CD14-positive monocyte (primary cell): ENCODE results near the gene ZNF281. TPM values are rescaled to one million over a fixed set of nuclear protein-coding genes. Genes with fewer than 3 reads are reported as not detected.
"Not testable (repeated sequence)": the region's sequence is repeated elsewhere in the genome, so short reads cannot be mapped to it uniquely, and the experiment has no call there.

Experiments
- DNase-seq, 3 donors: peaks; one replicate each; pipeline ENCODE4 v3.0.0-alpha.2; 2011 to 2022
- H2AFZ ChIP-seq: 2 replicates; pipeline ENCODE4 v1.6.0; 2012; ENCODE audit warnings: mild to moderate bottlenecking, low read depth, low read length, inconsistent platforms; ENCODE audit not compliant: insufficient read depth, poor library complexity, severe bottlenecking
- H3K27ac ChIP-seq, 2 donors: 1 replicate in 1 of 2; 2 replicates in 1 of 2; pipeline ENCODE4 v1.5.1; 2012 to 2013; ENCODE audit warnings: low read length in 2 of 2, control low read depth in 1 of 2, inconsistent platforms in 1 of 2, low read depth in 1 of 2, mild to moderate bottlenecking in 1 of 2
- H3K27me3 ChIP-seq, 2 donors: one replicate each; pipeline versions ENCODE4 v1.6.0 to v1.6.1; 2011 to 2013; ENCODE audit warnings: low read length in 2 of 2; ENCODE audit not compliant: control insufficient read depth in 2 of 2, insufficient read depth in 2 of 2
- H3K36me3 ChIP-seq, 2 donors: replicated peaks in 1 of 2; 1 replicate in 1 of 2; 2 replicates in 1 of 2; pipeline versions ENCODE4 v1.5.1 to v1.6.1; 2012 to 2013; ENCODE audit warnings: low read length in 2 of 2, control low read depth in 1 of 2, inconsistent platforms in 1 of 2, mild to moderate bottlenecking in 1 of 2; ENCODE audit not compliant: insufficient read depth in 2 of 2, control insufficient read depth in 1 of 2
- H3K4me1 ChIP-seq, 2 donors: 1 replicate in 1 of 2; 2 replicates in 1 of 2; pipeline versions ENCODE4 v1.5.1 to v1.6.1; 2012 to 2013; ENCODE audit warnings: low read length in 2 of 2, control low read depth in 1 of 2, inconsistent platforms in 1 of 2, mild to moderate bottlenecking in 1 of 2, moderate library complexity in 1 of 2; ENCODE audit not compliant: insufficient read depth in 2 of 2, control insufficient read depth in 1 of 2
- H3K4me2 ChIP-seq: replicated peaks from 2 replicates; pipeline ENCODE3; 2012; ENCODE audit warnings: low read length, moderate library complexity, mild to moderate bottlenecking; ENCODE audit not compliant: poor library complexity, severe bottlenecking; ENCODE audit errors: extremely low read depth
- H3K4me3 ChIP-seq, 3 experiments: fragments of 200-600 bp in 1 of 3; sonication (generic) in 1 of 3; replicated peaks in 1 of 3; 1 replicate in 2 of 3; 2 replicates in 1 of 3; pipeline ENCODE4 v1.5.1; 2011 to 2013; ENCODE audit warnings: low read length in 3 of 3, mild to moderate bottlenecking in 3 of 3, control low read depth in 2 of 3, low read depth in 2 of 3, inconsistent platforms in 1 of 3, moderate library complexity in 1 of 3
- H3K79me2 ChIP-seq: 2 replicates; pipeline ENCODE4 v1.6.0; 2012; ENCODE audit warnings: mild to moderate bottlenecking, control low read depth, inconsistent platforms, low read length, moderate library complexity; ENCODE audit not compliant: insufficient read depth
- H3K9ac ChIP-seq: 2 replicates; pipeline ENCODE4 v1.6.0; 2017; ENCODE audit warnings: low read length, mild to moderate bottlenecking; ENCODE audit not compliant: insufficient read depth, poor library complexity, severe bottlenecking
- H3K9me3 ChIP-seq, 2 donors: replicated peaks in 1 of 2; 1 replicate in 1 of 2; 2 replicates in 1 of 2; pipeline versions ENCODE4 v1.5.1 to v1.6.1; 2012 to 2013; ENCODE audit warnings: low read length in 2 of 2, control low read depth in 1 of 2; ENCODE audit not compliant: control insufficient read depth in 1 of 2, insufficient read depth in 1 of 2
- H4K20me1 ChIP-seq: 2 replicates; pipeline ENCODE4 v1.6.0; 2012; ENCODE audit warnings: mild to moderate bottlenecking, low read length, control low read depth, moderate library complexity; ENCODE audit not compliant: insufficient read depth
- H3K27ac Mint-ChIP-seq, 7 donors: one replicate each; pipeline ENCODE4 v1.8.0; 2020; ENCODE audit warnings: mild to moderate bottlenecking in 7 of 7, mixed read lengths in 7 of 7, moderate library complexity in 6 of 7, inconsistent platforms in 2 of 7
- H3K27me3 Mint-ChIP-seq, 3 donors: one replicate each; pipeline ENCODE4 v1.8.0; 2021 to 2022; ENCODE audit warnings: low read depth in 3 of 3, mild to moderate bottlenecking in 3 of 3, mixed read lengths in 3 of 3, moderate library complexity in 3 of 3, inconsistent platforms in 1 of 3
- H3K36me3 Mint-ChIP-seq, 2 donors: one replicate each; pipeline ENCODE4 v1.8.0; 2020; ENCODE audit warnings: mixed read lengths in 2 of 2, inconsistent platforms in 1 of 2, mild to moderate bottlenecking in 1 of 2
- H3K4me1 Mint-ChIP-seq: one replicate; pipeline ENCODE4 v1.8.0; 2020; ENCODE audit warnings: mild to moderate bottlenecking, mixed read lengths
- H3K4me3 Mint-ChIP-seq, 2 donors: one replicate each; pipeline ENCODE4 v1.8.0; 2020; ENCODE audit warnings: mild to moderate bottlenecking in 2 of 2, mixed read lengths in 2 of 2, moderate library complexity in 1 of 2
- H3K9me3 Mint-ChIP-seq, 7 donors: one replicate each; pipeline ENCODE4 v1.8.0; 2020 to 2022; ENCODE audit warnings: mixed read lengths in 7 of 7, mild to moderate bottlenecking in 6 of 7, moderate library complexity in 6 of 7, inconsistent platforms in 2 of 7
- CTCF ChIP-seq: fragments of 200-600 bp; IDR thresholded peaks from one replicate; pipeline ENCODE4 v1.8.0; 2022; ENCODE audit warnings: antibody characterized with exemption, mild to moderate bottlenecking
- WGBS: methylation state at CpG from one replicate; pipeline ENCODE4 v1.1.5; 2013; ENCODE audit warnings: missing lambda C conversion rate; ENCODE audit not compliant: insufficient coverage; 5-methylcytosine and 5-hydroxymethylcytosine counted together
- intact Hi-C, 2 donors: fragments of 100-400 bp; cut with micrococcal nuclease; formaldehyde crosslinking; loops; one replicate each; pipeline versions ENCODE4 v1.15.0 to v1.15.1; 2023
- polyA plus RNA-seq, 3 donors: library from polyadenylated mRNA; depleted of rRNA in 1 of 3; unstranded in 2 of 3; stranded (reverse) in 1 of 3; fragments of 300-500 nt in 2 of 3; fragments of >200 nt in 1 of 3; fragmentation: Illumina TruSeq in 2 of 3; gene quantifications; 1 replicate in 2 of 3; 2 replicates in 1 of 3; pipeline ENCODE4 v1.2.3, GENCODE V29; 2012 to 2021

The ZNF281 gene
- polyA plus RNA-seq, 3 donors, result 10.5 to 30.6 (median 26.6) TPM

GRCh38 chr1:200362421-200362820 is 47.4 kb downstream of the ZNF281 start:
- H3K9me3 ChIP-seq, result no peaks in the 10 kb centered on the region
- no peak overlapping the region for H2AFZ ChIP-seq
- no CpG with 5 or more reads among the region's 2 CpGs for WGBS
- no peak overlapping the region for H3K9ac ChIP-seq
- Mint-ChIP-seq H3K9me3 (no peaks in the 10 kb centered on the region), H3K27ac (peak overlapping the region in 2 of 7 donors; percentile 84 to 85), H3K4me3 (no peak overlapping the region), H3K36me3 (peaks cover 0 to 3% of the 10 kb centered on the region in 2 donors), H3K4me1 (peaks cover 32% of the 10 kb centered on the region), H3K27me3 (no peaks in the 10 kb centered on the region)
- H3K27me3 ChIP-seq, result no peaks in the 10 kb centered on the region
- H3K27ac ChIP-seq, result peak overlapping the region in 1 of 2 donors; percentile 55
- H3K4me3 ChIP-seq, result no peak overlapping the region
- TF ChIP-seq CTCF, result no peak
- no peaks in the 10 kb centered on the region for H3K79me2 ChIP-seq
- no peaks in the 10 kb centered on the region for H4K20me1 ChIP-seq
- H3K4me2 ChIP-seq, result no peak overlapping the region
- intact Hi-C loops, result no loop called here
- no peak for DNase-seq
- peaks cover 60 to 77% of the 10 kb centered on the region in 2 donors for H3K4me1 ChIP-seq
- H3K36me3 ChIP-seq, result no peaks in the 10 kb centered on the region

DNA sequence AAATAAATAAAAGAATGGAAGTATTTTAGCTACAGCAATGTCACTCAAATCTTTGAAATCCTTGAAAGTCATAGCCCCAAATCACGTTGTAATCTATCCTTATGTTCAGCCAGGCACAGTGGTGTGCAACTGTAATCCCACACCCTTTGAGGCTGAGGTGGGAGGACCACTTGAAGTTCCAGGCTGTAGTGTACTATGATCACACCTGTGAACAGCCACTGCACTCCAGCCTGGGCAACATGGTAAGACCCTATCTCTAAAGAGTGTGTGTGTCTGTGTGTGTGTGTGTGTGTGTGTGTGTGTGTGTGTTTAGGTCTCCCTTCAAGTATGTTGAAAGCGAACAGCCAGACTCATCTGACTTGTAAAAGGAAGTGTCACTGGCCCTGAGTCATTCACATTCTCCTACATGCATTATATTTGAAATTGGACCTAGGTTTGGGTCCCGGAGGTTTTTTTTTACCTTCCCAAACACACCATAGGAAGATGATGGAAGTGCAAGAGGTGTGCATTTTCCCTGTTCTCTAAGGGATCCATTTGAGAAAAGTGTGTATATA is 50.1 kb downstream of the ZNF281 start:
- H3K27ac Mint-ChIP-seq, result peak overlapping the region in 3 of 7 donors; percentile 74 to 88 (median 79)
- no peak for TF ChIP-seq CTCF
- WGBS, result no CpG with 5 or more reads among the region's 3 CpGs

GRCh38 chr1:200357925-200358324 is 51.9 kb downstream of the ZNF281 start:
- not testable (repeated sequence) for H3K9me3 Mint-ChIP-seq

More for the DNA sequence above, 50.1 kb downstream of the ZNF281 start:
- Mint-ChIP-seq H3K4me3 (no peak overlapping the region), H3K9me3 (no peaks in the 10 kb centered on the region), H3K27me3 (no peaks in the 10 kb centered on the region), H3K36me3 (no peaks in the 10 kb centered on the region), H3K4me1 (peaks cover 29% of the 10 kb centered on the region)
- Histone ChIP-seq H2AFZ (no peak overlapping the region), H3K27ac (peak overlapping the region in 1 of 2 donors; percentile 65), H3K4me1 (peaks cover 60 to 73% of the 10 kb centered on the region in 2 donors), H3K9me3 (no peaks in the 10 kb centered on the region), H3K36me3 (no peaks in the 10 kb centered on the region), H3K9ac (no peak overlapping the region), H3K79me2 (no peaks in the 10 kb centered on the region), H4K20me1 (no peaks in the 10 kb centered on the region), H3K4me3 (no peak overlapping the region), H3K4me2 (peak overlapping the region; percentile 21), H3K27me3 (no peaks in the 10 kb centered on the region)
- intact Hi-C loops, result loop anchor here in 1 of 2 donors (10.0 kb wide), 1 partner anchor 45 kb away; no protein-coding TSS in a partner anchor
- peak; percentile 76 to 89 (median 84) for DNase-seq

More at GRCh38 chr1:200357925-200358324, 51.9 kb downstream of the ZNF281 start:
- not testable (repeated sequence) for H3K9me3 ChIP-seq, H3K9ac ChIP-seq, H3K79me2 ChIP-seq, H3K4me2 ChIP-seq, H4K20me1 ChIP-seq, H3K27me3 Mint-ChIP-seq, H3K4me3 ChIP-seq, DNase-seq, H3K36me3 Mint-ChIP-seq, H2AFZ ChIP-seq, H3K4me3 Mint-ChIP-seq, H3K27me3 ChIP-seq, H3K36me3 ChIP-seq, H3K27ac ChIP-seq
- intact Hi-C loops, result loop anchor here in 1 of 2 donors (10.0 kb wide), 1 partner anchor 47 kb away; no protein-coding TSS in a partner anchor
- peaks cover 38% of the 10 kb centered on the region for H3K4me1 Mint-ChIP-seq
- peaks cover 64 to 73% of the 10 kb centered on the region in 2 donors for H3K4me1 ChIP-seq
- peak overlapping the region in 3 of 7 donors; percentile 42 to 66 (median 66) for H3K27ac Mint-ChIP-seq
- no CpG with 5 or more reads among the region's 6 CpGs for WGBS
